Measurements from ENCODE around the gene TBC1D8. TPM values are rescaled to one million over a fixed set of nuclear protein-coding genes. Genes with fewer than 3 reads are reported as not detected.

The TBC1D8 gene
- total and polyA plus RNA-seq, 2 donors (not counting 1 experiment from before 2014, with no cell fraction given): 1.7 to 15.7 TPM

DNA sequence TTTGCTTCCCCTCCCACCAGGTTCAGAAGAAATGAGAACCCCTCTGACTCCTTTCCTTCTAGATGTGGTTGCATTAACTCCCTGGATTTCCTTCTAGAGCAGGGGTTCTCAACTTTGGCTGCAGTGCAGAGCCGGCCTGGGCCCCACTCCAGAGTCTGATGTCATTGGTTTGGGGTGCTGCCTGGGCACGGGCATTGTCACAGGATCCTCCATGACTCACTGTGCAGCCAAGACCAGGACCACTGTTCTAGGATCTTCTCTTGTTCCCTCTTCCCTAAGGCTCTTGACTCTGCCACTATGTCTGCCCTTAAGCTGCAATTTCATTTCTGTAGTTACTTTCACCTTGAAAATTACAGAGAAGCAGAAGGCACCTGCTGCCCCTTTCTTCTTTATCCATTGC lies 31.8 kb downstream of the TBC1D8 start:
- H3K27me3 Mint-ChIP-seq: peaks cover 16% of the 10 kb centered on the region
- ATAC-seq (ENCODE audit: low read depth) (no peak), DNase-seq (no peak)
- H3K4me3 Mint-ChIP-seq: no peak overlapping the region
- H4K20me1 ChIP-seq (ENCODE audit: control insufficient read depth, insufficient read depth, low read length, poor library complexity, severe bottlenecking): no peaks in the 10 kb centered on the region
- H3K27me3 ChIP-seq (replicated peaks in 1 of 4; ENCODE audit: control extremely low read depth in 1 of 4, control insufficient read depth in 3 of 4, insufficient read depth in 4 of 4, low read length in 3 of 4): peaks cover 0 to 3% (median 0%) of the 10 kb centered on the region in 4 experiments
- ChIA-PET CTCF (interaction anchor here (1.1 kb wide), 1 partner anchor 86 kb away, joined by 4 read pairs; no protein-coding TSS in a partner anchor), POLR2A (no interaction called here)
- intact Hi-C loops (cut with micrococcal nuclease): no loop called here
- peaks cover 5% of the 10 kb centered on the region in 2 donors for H3K4me1 ChIP-seq (ENCODE audit: control insufficient read depth in 2 of 2, insufficient read depth in 2 of 2, low read length in 2 of 2)
- H3K36me3 ChIP-seq (replicated peaks in 1 of 2; ENCODE audit: control extremely low read depth in 1 of 2, control insufficient read depth in 1 of 2, extremely low read depth in 1 of 2, insufficient read depth in 2 of 2, low read length in 1 of 2): no peaks in the 10 kb centered on the region
- no peak overlapping the region for H2AFZ ChIP-seq (ENCODE audit: insufficient read depth, low read depth, low read length, poor library complexity, severe bottlenecking)
- no peak overlapping the region for H3K4me2 ChIP-seq (replicated peaks; ENCODE audit: low read depth, low read length, poor library complexity, severe bottlenecking)
- no peak overlapping the region for H3K27ac ChIP-seq (ENCODE audit: low read length in 2 of 2)
- no peaks in the 10 kb centered on the region for H3K79me2 ChIP-seq (ENCODE audit: control insufficient read depth, insufficient read depth, low read length)
- peaks cover 0 to 2% (median 0%) of the 10 kb centered on the region in 3 donors for H3K9me3 ChIP-seq (ENCODE audit: control extremely low read depth in 1 of 3, control insufficient read depth in 2 of 3, insufficient read depth in 1 of 3, low read length in 2 of 3)
- no peak overlapping the region for H3K9ac ChIP-seq (ENCODE audit: low read length)
- WGBS (ENCODE audit: insufficient coverage): 89% methylated on average over 1 of the region's 2 CpGs
- H3K9me3 Mint-ChIP-seq (ENCODE audit: insufficient read depth): no peaks in the 10 kb centered on the region
- H3K27ac Mint-ChIP-seq: no peak overlapping the region
- H3K4me3 ChIP-seq (ENCODE audit: control extremely low read depth in 1 of 5, extremely low read depth in 1 of 5, insufficient read depth in 1 of 5, low read depth in 2 of 5, low read length in 4 of 5): no peak overlapping the region
- H3K4me1 Mint-ChIP-seq: peaks cover 6% of the 10 kb centered on the region
- TF ChIP-seq EZH2 (IDR thresholded peaks at IDR 0.05; ENCODE audit: borderline replicate concordance, insufficient read depth, low read depth, low read length, poor library complexity, severe bottlenecking) (no peak), CTCF (IDR thresholded peaks at IDR 0.05) (no peak)

DNA sequence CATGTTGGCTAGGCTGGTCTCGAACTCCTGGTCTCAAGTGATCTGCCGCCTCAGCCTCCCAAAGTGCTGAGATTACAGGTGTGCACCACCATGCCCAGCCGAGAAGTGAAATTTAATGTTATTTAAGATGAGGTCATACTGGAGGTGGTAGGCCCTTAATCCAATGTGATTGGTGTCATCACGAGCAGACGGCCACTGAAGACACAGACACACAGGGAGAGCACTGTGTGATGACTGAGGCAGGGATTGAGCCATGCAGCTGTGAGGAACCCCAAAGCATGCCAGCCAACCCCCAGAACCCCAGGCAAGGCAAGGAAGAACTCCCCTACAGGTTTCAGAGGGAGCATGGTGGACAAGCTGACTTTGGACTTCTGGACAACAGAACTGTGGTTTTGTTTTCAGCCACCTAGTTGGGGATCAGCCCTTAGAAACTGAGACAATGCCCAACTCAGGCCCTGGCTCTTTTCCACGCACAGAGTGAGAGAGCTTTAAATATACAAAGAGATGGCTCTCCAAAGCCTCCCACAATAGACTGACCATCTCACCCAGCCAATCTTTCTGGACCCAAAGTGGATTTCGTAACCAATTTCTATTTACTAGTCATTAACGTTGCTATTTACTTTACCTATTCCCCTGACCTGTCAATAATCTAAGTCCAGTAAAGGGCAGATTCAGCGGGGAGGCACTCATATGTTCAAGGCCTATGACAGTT lies 34.2 kb downstream of the TBC1D8 start:
- Mint-ChIP-seq H3K9me3 (ENCODE audit: insufficient read depth) (no peaks in the 10 kb centered on the region), H3K27ac (no peak overlapping the region), H3K27me3 (peaks cover 13% of the 10 kb centered on the region), H3K4me3 (no peak overlapping the region), H3K4me1 (peaks cover 16% of the 10 kb centered on the region)
- Histone ChIP-seq H3K4me1 (ENCODE audit: control insufficient read depth in 2 of 2, insufficient read depth in 2 of 2, low read length in 2 of 2) (peaks cover 5% of the 10 kb centered on the region in 2 donors), H3K9ac (ENCODE audit: low read length) (no peak overlapping the region), H3K36me3 (replicated peaks in 1 of 2; ENCODE audit: control extremely low read depth in 1 of 2, control insufficient read depth in 1 of 2, extremely low read depth in 1 of 2, insufficient read depth in 2 of 2, low read length in 1 of 2) (no peaks in the 10 kb centered on the region), H3K79me2 (ENCODE audit: control insufficient read depth, insufficient read depth, low read length) (no peaks in the 10 kb centered on the region), H3K27me3 (replicated peaks in 1 of 4; ENCODE audit: control extremely low read depth in 1 of 4, control insufficient read depth in 3 of 4, insufficient read depth in 4 of 4, low read length in 3 of 4) (no peaks in the 10 kb centered on the region), H2AFZ (ENCODE audit: insufficient read depth, low read depth, low read length, poor library complexity, severe bottlenecking) (no peak overlapping the region), H3K4me3 (ENCODE audit: control extremely low read depth in 1 of 5, extremely low read depth in 1 of 5, insufficient read depth in 1 of 5, low read depth in 2 of 5, low read length in 4 of 5) (no peak overlapping the region), H4K20me1 (ENCODE audit: control insufficient read depth, insufficient read depth, low read length, poor library complexity, severe bottlenecking) (no peaks in the 10 kb centered on the region), H3K4me2 (replicated peaks; ENCODE audit: low read depth, low read length, poor library complexity, severe bottlenecking) (no peak overlapping the region), H3K27ac (ENCODE audit: low read length in 2 of 2) (no peak overlapping the region), H3K9me3 (ENCODE audit: control extremely low read depth in 1 of 3, control insufficient read depth in 2 of 3, insufficient read depth in 1 of 3, low read length in 2 of 3) (peaks cover 0 to 2% (median 0%) of the 10 kb centered on the region in 3 donors)
- no peak for DNase-seq
- TF ChIP-seq CTCF (IDR thresholded peaks at IDR 0.05) (no peak), EZH2 (IDR thresholded peaks at IDR 0.05; ENCODE audit: borderline replicate concordance, insufficient read depth, low read depth, low read length, poor library complexity, severe bottlenecking) (no peak)
- ChIA-PET POLR2A (no interaction called here), CTCF (interaction anchor here (0.7 kb wide), 1 partner anchor 106 kb away, joined by 3 read pairs; no protein-coding TSS in a partner anchor)
- intact Hi-C loops (cut with micrococcal nuclease): no loop called here
- 91% methylated on average over 5 of the region's 9 CpGs for WGBS (ENCODE audit: insufficient coverage)
- ATAC-seq (ENCODE audit: low read depth): no peak

Measured in B cell (primary cell).